ENCODE measurements around the gene SMARCA5.

DNA sequence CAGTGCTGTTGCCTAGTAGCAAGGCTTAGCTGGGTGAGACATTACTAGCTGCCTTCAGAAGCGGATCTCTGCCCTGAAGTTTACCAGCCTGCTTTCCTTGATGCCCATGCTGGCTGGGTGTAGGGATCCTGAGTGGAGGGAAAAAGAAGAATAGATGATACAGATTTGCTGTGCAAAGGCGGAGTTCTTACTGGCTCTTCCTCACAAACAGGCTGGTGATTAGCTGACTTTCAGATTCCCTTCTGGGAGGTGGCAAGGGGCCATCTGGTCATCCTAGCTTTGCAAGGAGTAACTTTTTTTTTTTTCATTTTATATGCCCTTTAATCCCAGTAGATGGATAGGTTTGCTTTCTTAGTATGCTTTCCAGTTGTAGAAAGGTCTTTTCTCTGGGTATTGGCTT lies 44.8 kb downstream of the SMARCA5 start:
- no peak for TF ChIP-seq POLR2A (IDR thresholded peaks at IDR 0.05; ENCODE audit: low read depth, low read length)
- TF ChIP-seq, protein P1, sequence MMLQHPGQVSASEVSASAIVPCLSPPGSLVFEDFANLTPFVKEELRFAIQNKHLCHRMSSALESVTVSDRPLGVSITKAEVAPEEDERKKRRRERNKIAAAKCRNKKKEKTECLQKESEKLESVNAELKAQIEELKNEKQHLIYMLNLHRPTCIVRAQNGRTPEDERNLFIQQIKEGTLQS (IDR thresholded peaks at IDR 0.05; ENCODE audit: borderline replicate concordance, extremely low read depth, low read depth, low read length), result no peak
